LNCAP (cell line): ENCODE measurements around the gene SMC1B.

Experiments
- CTCF ChIP-seq: fragments of 450-650 bp; IDR thresholded peaks from 2 replicates; pipeline ENCODE4 v1.5.1; 2017; ENCODE audit warnings: mild to moderate bottlenecking

Gene SMC1B

DNA sequence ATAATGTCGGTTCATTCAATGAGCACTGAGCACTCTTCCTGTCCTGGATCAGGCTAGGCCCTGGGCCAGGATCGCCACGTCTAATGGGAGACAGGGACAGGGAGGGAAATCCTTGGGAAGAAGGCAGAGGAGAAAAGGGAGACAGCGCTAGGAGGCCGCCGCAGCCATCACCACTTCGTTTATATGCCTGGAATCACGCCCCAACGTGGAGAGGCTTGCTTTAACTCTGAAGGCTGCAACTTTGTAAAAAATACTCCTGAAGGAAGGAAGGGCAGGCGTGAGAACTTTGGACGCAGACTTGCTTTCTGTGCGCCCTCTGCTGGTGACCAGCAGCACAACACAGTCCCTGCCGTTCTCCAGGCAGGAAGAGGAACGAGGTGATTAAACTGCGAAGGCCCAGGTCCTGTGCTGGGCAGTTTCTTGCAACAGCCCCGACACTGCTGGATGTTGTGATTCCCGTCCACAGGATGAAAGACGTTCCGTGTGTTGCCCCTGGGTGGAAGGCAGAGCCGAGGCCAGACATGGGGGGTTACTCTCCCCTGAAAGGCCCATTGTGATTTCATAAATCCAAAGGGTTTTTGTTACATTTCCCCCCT is 22.2 kb upstream of the SMC1B start:
- peak; percentile 97 for TF ChIP-seq CTCF

DNA sequence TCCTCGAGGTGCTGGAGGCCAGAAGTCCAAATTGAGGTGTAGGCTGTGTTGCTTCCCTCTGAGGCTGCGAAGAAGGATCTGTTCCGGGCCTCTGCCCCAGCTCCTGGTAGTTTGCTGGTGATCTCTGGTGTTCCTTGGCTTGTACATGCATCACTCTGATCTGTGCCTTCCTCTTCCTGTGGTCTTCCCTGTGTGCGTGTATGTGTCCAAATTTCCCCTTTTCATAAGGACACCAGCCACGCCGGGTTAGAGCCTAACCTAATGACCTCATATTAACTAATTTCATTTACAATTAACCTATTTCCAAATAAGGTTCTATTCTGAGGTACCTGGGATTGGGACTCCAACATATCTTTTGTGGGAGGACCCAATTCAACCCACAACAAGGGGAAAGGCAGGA is 21.6 kb upstream of the SMC1B start:
- TF ChIP-seq CTCF: no peak

DNA sequence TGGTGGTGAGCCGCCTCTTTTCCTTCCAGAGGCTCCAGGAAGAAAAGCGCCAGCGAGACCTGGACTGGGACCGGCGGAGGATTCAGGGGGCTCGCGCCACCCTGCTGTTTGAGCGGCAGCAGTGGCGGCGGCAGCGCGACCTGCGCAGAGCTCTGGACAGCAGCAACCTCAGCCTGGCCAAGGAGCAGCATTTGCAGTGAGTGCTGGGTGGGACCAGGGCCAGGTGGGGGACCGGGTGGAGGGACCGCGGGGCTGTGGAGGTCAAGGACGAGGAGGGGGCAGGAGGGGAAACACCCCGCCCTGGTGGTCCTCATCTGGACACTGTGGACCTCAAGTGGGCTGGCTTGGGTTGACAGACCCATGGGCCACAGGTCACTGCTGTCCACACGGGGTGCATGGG is 17.5 kb upstream of the SMC1B start:
- TF ChIP-seq CTCF: no peak

DNA sequence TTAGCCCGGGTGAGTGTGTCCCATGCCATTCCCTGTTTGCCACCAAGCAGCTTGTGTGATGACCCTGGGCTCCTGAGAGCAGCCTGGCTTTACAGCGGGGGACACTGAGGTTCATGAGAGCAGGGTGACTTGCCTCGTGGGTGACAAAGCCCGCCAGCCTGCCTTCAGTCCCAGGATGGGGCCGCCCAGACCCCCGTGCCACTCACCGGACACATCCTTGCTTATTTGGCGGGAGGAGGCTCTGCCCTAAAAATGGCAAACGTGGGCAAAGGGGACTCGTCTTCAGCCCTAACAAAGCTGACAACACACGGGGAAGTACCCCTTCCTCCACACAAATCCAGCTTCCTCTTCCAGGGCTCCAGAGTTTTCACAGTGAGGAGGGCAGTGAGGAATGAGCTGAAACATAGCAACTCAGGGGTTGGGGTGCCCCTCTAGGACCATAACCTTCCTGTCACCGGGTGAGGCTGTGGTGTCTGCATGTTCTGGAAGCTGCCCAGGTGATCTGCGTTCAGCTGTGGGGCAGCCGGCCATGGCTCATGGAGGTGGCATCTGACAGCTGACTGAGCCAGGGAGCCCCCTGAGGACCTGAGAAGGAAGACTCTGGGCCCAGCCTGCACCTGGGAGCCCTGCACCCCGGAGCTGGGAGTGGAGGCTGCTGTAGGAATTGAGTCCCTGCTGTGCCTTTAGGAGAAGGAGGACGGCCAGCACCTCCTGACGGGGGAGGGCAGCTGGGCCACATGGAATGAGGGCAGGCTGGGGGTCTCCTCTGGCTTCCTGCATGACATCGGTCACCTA is 16.8 kb upstream of the SMC1B start:
- TF ChIP-seq CTCF: no peak

DNA sequence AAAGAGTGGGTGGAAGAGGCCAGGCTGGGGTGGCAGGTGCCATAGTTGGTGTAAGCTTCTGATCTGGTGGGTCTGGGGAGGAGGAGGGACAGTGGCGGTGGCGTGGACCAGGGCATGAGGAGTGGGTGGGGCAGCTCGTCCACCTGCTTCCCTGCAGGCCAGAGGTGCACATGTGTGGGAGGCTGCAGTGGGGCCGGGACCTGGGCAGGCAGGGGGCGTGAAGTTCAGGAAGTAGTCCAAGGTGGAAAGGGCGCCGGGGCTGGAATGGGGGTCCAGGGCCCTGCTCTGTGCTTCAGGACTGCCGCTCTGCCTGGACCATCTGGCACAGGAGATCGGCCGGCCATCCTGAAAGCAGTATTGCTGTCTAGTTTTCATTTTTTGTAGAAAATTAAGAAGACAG is 16.0 kb upstream of the SMC1B start:
- TF ChIP-seq CTCF: no peak

DNA sequence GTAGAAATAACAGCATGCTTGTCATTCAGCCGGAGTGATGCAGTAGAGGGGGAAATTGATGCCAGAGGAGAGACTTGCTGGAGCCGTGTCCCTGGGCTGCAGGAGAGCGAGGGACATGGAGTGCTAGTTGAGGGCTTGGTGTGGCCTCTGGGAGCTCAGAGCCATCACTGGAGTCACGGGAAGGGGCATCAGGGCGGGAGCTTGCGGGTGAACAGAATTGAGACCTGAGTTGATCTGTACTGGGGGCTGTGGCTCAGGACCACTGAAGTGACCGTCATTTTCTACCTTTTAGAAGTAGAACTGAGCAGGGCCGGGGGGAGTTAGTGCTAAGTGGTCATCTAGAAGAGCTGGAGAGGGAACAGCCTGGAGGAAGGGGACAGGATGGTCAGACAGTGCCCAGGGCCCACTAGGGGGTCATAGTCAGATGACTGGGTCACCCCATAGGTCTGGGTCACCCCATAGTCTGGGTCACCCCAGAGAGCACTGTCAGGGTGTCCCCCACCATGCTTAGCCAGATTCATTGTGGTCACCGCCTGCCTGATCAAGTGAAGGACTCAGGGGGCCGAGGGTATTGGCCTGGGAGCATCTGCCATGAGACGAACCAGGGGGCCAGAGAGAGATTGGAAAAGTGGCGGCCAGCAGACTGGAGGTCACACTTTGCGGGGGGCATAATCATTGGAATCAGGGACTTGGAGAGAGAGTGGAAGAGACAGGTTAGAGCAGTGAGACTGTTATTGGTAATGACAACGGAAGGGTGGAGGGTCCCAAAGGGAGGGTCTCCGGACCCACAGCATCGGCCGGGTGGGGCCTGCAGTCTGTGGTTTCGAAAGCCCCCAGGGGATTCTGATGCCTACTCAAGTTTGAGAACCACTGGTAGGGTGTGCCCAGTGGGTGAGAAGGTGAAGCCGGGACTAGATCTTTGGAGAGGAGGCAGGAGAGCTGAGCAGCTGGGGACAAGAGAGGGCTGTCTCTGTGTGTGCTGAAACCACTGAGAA is 15.3 kb upstream of the SMC1B start:
- TF ChIP-seq CTCF: no peak

DNA sequence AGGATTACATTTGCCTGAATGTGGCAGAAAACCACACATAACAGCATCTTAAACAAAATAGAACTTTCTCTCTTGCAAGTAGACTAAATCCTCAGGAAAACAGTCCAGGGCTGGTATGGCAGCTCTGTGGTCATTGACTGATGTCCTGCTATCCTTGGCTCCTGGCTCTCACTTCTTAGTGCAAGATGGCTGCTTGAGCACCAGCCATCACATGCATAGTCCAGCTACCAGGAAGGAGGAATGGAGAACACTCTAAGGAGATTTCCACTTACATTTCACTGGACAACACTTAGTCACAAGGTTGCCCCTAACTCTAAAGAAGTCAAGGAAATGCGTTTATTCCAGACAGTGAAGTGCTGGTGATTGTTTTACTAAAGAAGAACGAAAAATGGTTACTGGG is 13.7 kb upstream of the SMC1B start:
- TF ChIP-seq CTCF: no peak
